ENCODE measurements around the gene TXNDC16. TPM values are rescaled to one million over a fixed set of nuclear protein-coding genes. Genes with fewer than 3 reads are reported as not detected.

TXNDC16 gene
- total and polyA plus RNA-seq, 2 donors (not counting 1 experiment from before 2014, with no cell fraction given) = 0.75 to 7.0 TPM

DNA sequence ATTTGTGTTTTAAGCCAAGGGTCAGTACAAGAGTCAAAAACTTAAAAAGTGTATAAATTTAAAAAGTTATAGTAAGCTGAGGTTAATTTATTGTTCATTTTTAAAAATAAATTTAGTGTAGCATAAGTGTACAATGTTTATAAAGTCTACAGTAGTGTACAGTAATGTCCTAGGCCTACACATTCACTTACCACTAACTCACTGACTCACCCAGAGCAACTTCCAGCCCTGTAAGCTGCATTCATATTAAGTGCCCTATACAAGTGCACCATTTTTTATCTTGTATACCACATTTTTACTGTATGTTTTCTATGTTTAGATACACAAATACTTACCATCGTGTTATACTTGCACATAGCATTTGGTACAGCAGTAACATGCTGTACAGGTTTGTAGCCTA lies 38.0 kb upstream of the TXNDC16 start:
- Mint-ChIP-seq H3K9me3 (ENCODE audit: insufficient read depth) (no peaks in the 10 kb centered on the region), H3K4me1 (no peaks in the 10 kb centered on the region), H3K27me3 (peaks cover 5% of the 10 kb centered on the region), H3K27ac (no peak overlapping the region), H3K4me3 (no peak overlapping the region)
- DNase-seq = no peak
- H3K36me3 ChIP-seq (replicated peaks in 1 of 2; ENCODE audit: control extremely low read depth in 1 of 2, control insufficient read depth in 1 of 2, extremely low read depth in 1 of 2, insufficient read depth in 2 of 2, low read length in 1 of 2) = no peaks in the 10 kb centered on the region
- WGBS (ENCODE audit: insufficient coverage) = no CpG with 5 or more reads among the region's 1 CpG
- H3K4me1 ChIP-seq (ENCODE audit: control insufficient read depth in 2 of 2, insufficient read depth in 2 of 2, low read length in 2 of 2) = no peaks in the 10 kb centered on the region
- TF ChIP-seq, protein P1, sequence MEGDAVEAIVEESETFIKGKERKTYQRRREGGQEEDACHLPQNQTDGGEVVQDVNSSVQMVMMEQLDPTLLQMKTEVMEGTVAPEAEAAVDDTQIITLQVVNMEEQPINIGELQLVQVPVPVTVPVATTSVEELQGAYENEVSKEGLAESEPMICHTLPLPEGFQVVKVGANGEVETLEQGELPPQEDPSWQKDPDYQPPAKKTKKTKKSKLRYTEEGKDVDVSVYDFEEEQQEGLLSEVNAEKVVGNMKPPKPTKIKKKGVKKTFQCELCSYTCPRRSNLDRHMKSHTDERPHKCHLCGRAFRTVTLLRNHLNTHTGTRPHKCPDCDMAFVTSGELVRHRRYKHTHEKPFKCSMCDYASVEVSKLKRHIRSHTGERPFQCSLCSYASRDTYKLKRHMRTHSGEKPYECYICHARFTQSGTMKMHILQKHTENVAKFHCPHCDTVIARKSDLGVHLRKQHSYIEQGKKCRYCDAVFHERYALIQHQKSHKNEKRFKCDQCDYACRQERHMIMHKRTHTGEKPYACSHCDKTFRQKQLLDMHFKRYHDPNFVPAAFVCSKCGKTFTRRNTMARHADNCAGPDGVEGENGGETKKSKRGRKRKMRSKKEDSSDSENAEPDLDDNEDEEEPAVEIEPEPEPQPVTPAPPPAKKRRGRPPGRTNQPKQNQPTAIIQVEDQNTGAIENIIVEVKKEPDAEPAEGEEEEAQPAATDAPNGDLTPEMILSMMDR (IDR thresholded peaks at IDR 0.05) = no peak
- no peak for TF ChIP-seq EZH2 (IDR thresholded peaks at IDR 0.05; ENCODE audit: borderline replicate concordance, insufficient read depth, low read depth, low read length, poor library complexity, severe bottlenecking)
- H3K9ac ChIP-seq (ENCODE audit: low read length) = no peak overlapping the region
- no peaks in the 10 kb centered on the region for H3K79me2 ChIP-seq (ENCODE audit: control insufficient read depth, insufficient read depth, low read length)
- no peak overlapping the region for H3K27ac ChIP-seq (ENCODE audit: low read length in 2 of 2)
- intact Hi-C loops (cut with micrococcal nuclease) = no loop called here
- no peak overlapping the region for H2AFZ ChIP-seq (ENCODE audit: insufficient read depth, low read depth, low read length, poor library complexity, severe bottlenecking)
- H3K27me3 ChIP-seq (replicated peaks in 1 of 4; ENCODE audit: control extremely low read depth in 1 of 4, control insufficient read depth in 3 of 4, insufficient read depth in 4 of 4, low read length in 3 of 4) = no peaks in the 10 kb centered on the region
- CTCF ChIA-PET = no interaction called here
- POLR2A ChIA-PET = no interaction called here
- no peak for ATAC-seq (ENCODE audit: low read depth)
- H3K4me2 ChIP-seq (replicated peaks; ENCODE audit: low read depth, low read length, poor library complexity, severe bottlenecking) = no peak overlapping the region
- no peaks in the 10 kb centered on the region for H4K20me1 ChIP-seq (ENCODE audit: control insufficient read depth, insufficient read depth, low read length, poor library complexity, severe bottlenecking)
- H3K9me3 ChIP-seq (ENCODE audit: control extremely low read depth in 1 of 3, control insufficient read depth in 2 of 3, insufficient read depth in 1 of 3, low read length in 2 of 3) = no peaks in the 10 kb centered on the region
- H3K4me3 ChIP-seq (ENCODE audit: control extremely low read depth in 1 of 5, extremely low read depth in 1 of 5, insufficient read depth in 1 of 5, low read depth in 2 of 5, low read length in 4 of 5) = no peak overlapping the region

DNA sequence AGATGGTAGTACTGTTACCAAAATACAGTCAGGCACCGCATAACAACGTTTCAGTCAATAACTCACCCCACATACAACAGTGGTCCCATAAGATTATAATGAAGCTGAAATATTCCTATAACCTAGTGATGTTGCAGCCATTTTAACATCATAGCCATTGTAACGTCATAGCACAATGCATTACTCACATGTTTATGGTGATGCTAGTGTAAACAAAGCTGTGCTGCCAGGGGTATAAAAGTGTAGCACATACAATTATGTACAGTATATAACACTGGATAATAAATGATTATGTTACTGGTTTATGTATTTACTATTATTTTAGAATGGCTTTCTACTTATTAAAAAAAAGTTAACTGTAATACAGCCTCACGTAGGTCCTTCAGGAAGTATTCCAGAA lies 37.3 kb upstream of the TXNDC16 start:
- H3K79me2 ChIP-seq (ENCODE audit: control insufficient read depth, insufficient read depth, low read length) = no peaks in the 10 kb centered on the region
- H3K4me1 ChIP-seq (ENCODE audit: control insufficient read depth in 2 of 2, insufficient read depth in 2 of 2, low read length in 2 of 2) = no peaks in the 10 kb centered on the region
- H2AFZ ChIP-seq (ENCODE audit: insufficient read depth, low read depth, low read length, poor library complexity, severe bottlenecking) = no peak overlapping the region
- ATAC-seq (ENCODE audit: low read depth) (no peak), DNase-seq (no peak)
- H3K9ac ChIP-seq (ENCODE audit: low read length) = no peak overlapping the region
- ChIA-PET POLR2A (no interaction called here), CTCF (no interaction called here)
- H4K20me1 ChIP-seq (ENCODE audit: control insufficient read depth, insufficient read depth, low read length, poor library complexity, severe bottlenecking) = no peaks in the 10 kb centered on the region
- Mint-ChIP-seq H3K9me3 (ENCODE audit: insufficient read depth) (no peaks in the 10 kb centered on the region), H3K4me3 (no peak overlapping the region), H3K27ac (no peak overlapping the region), H3K27me3 (peaks cover 6% of the 10 kb centered on the region), H3K4me1 (no peaks in the 10 kb centered on the region)
- no peaks in the 10 kb centered on the region for H3K27me3 ChIP-seq (replicated peaks in 1 of 4; ENCODE audit: control extremely low read depth in 1 of 4, control insufficient read depth in 3 of 4, insufficient read depth in 4 of 4, low read length in 3 of 4)
- TF ChIP-seq, protein P1 (IDR thresholded peaks at IDR 0.05) = no peak
- TF ChIP-seq EZH2 (IDR thresholded peaks at IDR 0.05; ENCODE audit: borderline replicate concordance, insufficient read depth, low read depth, low read length, poor library complexity, severe bottlenecking) = no peak
- H3K4me2 ChIP-seq (replicated peaks; ENCODE audit: low read depth, low read length, poor library complexity, severe bottlenecking) = no peak overlapping the region
- intact Hi-C loops (cut with micrococcal nuclease) = no loop called here
- H3K9me3 ChIP-seq (ENCODE audit: control extremely low read depth in 1 of 3, control insufficient read depth in 2 of 3, insufficient read depth in 1 of 3, low read length in 2 of 3) = no peaks in the 10 kb centered on the region
- H3K4me3 ChIP-seq (ENCODE audit: control extremely low read depth in 1 of 5, extremely low read depth in 1 of 5, insufficient read depth in 1 of 5, low read depth in 2 of 5, low read length in 4 of 5) = no peak overlapping the region
- no peak overlapping the region for H3K27ac ChIP-seq (ENCODE audit: low read length in 2 of 2)
- no peaks in the 10 kb centered on the region for H3K36me3 ChIP-seq (replicated peaks in 1 of 2; ENCODE audit: control extremely low read depth in 1 of 2, control insufficient read depth in 1 of 2, extremely low read depth in 1 of 2, insufficient read depth in 2 of 2, low read length in 1 of 2)
- no CpG with 5 or more reads among the region's 4 CpGs for WGBS (ENCODE audit: insufficient coverage)

Data from B cell (primary cell).